HG03521 (cell line): ENCODE results near the gene ARID2.

Experiments used
- ATAC-seq: cut with Tn5 transposase; IDR thresholded peaks from one replicate; pipeline ENCODE4 v1.9.1; 2021; ENCODE audit warnings: mild to moderate bottlenecking, moderate library complexity; ENCODE audit not compliant: unreplicated experiment

Gene ARID2, protein sequence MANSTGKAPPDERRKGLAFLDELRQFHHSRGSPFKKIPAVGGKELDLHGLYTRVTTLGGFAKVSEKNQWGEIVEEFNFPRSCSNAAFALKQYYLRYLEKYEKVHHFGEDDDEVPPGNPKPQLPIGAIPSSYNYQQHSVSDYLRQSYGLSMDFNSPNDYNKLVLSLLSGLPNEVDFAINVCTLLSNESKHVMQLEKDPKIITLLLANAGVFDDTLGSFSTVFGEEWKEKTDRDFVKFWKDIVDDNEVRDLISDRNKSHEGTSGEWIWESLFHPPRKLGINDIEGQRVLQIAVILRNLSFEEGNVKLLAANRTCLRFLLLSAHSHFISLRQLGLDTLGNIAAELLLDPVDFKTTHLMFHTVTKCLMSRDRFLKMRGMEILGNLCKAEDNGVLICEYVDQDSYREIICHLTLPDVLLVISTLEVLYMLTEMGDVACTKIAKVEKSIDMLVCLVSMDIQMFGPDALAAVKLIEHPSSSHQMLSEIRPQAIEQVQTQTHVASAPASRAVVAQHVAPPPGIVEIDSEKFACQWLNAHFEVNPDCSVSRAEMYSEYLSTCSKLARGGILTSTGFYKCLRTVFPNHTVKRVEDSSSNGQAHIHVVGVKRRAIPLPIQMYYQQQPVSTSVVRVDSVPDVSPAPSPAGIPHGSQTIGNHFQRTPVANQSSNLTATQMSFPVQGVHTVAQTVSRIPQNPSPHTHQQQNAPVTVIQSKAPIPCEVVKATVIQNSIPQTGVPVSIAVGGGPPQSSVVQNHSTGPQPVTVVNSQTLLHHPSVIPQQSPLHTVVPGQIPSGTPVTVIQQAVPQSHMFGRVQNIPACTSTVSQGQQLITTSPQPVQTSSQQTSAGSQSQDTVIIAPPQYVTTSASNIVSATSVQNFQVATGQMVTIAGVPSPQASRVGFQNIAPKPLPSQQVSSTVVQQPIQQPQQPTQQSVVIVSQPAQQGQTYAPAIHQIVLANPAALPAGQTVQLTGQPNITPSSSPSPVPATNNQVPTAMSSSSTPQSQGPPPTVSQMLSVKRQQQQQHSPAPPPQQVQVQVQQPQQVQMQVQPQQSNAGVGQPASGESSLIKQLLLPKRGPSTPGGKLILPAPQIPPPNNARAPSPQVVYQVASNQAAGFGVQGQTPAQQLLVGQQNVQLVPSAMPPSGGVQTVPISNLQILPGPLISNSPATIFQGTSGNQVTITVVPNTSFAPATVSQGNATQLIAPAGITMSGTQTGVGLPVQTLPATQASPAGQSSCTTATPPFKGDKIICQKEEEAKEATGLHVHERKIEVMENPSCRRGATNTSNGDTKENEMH (N-terminal part only)

DNA sequence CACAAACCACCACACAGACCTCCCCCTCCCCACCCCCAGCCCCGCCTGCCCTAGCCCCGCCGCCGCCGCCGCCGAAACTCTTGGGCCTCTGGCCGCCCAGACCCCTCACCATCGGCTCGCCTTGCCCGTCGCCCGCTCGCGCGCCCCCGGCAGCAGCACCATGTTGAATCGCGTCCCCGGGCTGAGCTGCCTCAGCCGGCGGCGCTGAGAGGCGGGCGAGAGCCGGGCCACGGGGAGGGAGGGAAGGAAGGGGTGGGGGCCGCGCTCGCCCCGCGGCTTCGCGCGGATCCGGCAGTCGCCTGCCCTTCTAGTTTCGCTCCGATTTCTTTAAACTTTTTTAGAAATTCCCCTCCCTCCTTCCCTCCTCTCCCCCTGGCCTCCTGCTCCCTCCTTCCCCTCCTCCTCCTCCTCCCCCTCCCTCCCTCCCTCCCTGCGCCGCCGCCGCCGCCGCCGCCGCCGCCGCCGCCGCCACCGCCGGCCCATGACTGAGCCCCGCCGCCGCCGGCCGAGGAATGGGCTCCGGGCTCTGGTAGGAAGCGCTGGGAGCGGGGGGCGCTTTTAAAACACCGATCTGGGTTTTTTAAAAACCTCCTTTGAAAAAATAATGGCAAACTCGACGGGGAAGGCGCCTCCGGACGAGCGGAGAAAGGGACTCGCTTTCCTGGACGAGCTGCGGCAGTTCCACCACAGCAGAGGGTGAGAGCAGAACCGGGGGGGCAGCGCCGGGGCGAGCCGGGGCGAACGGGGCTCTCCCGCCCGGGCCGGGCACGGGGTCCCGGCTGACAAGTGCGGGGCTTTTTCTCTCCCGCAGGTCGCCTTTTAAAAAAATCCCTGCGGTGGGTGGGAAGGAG lies at the start of gene ARID2:
Gene ARID2 (plus strand): TSS at position 474 of the 851 bp plus-strand sequence. CDS start 131 bp downstream, at position 605.
- peak; percentile 8 for ATAC-seq

DNA sequence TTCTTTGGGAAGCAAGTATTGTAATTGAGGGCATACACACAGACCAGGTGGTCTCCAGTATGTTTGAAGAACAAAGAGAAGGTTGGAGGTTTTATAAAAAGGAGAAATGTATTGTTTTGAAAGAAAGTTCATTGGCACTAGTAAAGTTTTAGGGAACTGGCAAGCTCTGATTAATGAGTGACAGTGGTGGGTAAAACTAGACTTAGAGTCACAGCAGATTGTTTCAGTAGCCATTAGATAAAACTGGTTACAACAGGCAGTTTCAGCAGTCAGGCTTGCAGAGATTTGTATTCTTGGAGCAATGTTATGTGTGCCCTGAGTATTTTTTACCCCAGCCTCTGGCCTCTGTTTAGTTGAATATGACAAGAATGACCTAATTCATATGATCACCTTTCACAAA lies 49.1 kb upstream of the ARID2 start:
- no peak for ATAC-seq

DNA sequence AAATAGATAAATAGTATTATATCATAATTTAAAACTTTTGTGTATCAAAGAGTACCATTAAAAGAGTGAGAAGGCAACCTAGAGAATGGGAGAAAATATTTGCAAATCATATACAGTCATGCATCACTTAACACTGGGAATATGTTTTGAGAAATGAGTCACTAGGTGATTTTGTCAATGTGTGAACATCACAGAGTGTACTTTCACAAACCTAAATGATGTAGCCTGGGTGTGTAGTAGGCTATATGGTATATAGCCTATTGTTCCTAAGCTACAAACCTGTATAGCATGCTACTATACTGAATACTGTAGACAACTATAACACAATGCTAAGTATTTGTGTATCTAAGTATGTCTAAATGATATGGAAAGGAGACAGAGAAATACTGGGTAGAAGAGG lies 48.0 kb upstream of the ARID2 start:
- no peak for ATAC-seq

DNA sequence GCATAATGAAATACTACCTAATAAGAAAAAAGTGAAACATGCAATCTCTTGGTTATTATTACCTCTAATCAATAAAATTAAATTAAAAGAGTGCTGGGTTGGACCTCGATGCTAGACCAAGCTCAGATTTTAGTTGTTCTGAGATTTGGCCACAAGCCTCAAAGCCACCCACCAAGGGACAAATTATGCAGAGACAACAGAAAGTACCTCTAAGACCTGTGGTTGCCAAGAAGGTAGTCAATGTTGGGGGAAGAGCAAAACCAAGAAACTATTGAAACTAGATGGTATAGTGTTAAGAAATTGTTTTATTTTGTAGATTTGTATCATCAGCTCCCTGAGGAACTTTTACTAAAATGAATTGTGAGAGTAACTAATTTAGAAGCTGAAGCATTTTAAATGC lies 43.8 kb upstream of the ARID2 start:
- ATAC-seq: no peak

DNA sequence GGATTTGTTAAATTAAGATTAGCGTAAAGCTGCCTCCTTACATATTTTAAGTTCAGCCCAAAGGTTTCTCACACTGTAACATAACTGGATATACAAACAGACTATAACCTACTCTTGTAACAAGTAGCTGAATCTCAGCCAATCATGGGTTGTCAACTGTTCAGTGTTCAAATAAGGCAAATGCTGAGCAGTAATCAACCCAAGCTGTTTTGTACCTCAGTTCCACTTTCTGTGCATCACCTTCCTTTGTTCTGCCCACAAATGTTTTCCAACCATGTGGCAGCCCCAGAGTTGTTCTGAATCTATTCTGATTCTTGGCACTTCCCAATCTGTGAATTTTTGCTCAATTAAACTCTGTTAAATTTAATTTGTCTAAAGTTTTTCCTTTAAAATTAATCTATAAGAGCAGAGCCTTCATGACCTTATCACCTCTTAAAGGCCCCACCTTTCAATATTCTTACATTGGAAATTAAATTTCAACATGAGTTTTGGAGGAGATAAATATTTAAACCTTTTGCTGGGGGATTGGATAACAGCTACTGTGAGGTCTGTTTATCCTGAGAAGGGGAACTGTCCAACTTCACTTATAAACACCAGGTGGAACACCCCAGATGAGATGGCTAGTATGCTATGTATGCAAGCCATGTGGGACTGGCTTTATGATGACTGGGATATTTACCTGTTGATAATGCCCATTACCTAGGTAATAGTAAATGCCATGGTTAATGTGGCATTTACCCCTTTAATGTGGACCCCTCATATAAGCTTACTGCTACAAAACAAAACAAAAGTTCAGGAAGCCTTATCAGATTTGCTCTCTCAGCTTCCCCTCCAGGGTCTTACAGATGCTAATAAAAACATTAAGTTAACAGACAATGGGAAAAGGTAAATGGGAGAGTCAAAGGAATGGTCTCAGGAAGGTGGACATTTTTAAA lies 42.2 kb upstream of the ARID2 start:
- ATAC-seq: no peak

DNA sequence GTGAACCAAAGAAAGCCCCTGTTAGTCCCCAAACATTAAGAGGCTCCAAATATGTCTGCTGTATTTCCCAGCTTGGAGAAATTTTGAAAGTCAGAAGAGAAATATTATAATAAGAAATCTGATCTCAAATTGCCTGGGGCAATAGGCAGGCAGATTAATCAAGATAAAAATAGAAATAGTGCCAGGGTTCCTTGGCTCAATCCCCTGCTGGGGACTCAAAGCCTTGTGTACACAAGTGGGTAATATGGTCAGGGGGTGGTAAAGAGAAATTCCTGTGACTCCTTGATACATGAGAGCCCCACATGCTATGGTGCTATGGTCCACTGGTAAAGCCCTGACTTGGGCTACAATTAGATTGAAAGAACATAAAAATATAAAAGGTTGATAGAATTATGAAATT lies 41.3 kb upstream of the ARID2 start:
- no peak for ATAC-seq

DNA sequence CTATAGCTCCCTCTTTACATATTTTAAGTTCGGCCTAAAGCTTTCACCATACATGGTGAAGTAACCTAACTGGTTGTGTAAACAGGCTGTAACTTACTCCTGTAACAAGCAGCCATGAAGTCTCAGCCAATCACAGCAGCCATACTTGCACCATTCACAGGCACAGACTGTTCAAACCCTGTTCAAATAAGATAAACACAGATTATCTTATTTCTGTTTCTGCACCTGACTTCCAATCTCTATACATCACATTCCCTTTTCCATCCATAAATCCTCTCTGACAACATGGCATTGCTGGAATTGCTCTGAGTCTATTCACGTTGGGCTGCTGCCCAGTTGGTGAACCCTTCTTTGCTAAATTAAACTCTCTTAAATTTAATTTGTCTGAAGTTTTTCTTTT lies 34.5 kb upstream of the ARID2 start:
- no peak for ATAC-seq

DNA sequence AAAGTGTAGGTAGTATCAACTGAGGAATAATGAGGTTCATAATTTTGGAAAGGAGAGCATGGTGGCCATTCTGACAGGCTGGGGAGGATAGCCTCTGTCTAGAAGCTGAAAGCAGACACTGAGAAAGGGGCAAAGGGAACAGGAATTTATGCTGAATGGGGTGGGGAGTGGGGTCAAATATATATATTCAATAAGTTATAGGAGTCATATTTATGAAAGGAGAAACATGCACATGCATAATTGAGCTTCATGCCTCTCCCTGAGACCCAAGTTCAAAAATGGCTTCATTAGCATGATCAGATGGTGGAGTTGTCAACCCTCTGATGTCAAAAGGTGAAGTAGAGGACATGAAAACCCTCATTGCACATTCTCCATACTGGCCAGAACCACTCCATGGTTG lies 33.9 kb upstream of the ARID2 start:
- no peak for ATAC-seq

DNA sequence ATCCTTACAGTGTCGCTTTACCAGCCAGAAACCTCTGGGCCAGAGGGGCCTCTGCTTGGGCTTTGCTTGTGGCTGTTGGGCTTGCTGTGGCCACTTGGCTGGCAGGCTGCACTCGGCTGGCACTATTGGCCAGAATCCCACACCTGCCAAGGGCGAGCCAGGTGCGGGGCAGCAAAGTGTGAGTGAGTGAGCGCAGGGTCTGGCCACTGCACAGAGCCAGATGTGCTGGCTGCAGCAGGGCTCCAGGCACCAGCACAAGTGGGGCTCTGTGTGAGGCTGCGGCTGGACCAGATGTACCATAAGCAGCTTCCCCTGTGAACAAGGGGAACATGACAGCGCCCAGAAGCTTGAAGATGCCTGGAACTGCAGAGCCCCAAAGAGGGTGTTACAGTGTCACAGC lies 33.5 kb upstream of the ARID2 start:
- ATAC-seq: no peak

DNA sequence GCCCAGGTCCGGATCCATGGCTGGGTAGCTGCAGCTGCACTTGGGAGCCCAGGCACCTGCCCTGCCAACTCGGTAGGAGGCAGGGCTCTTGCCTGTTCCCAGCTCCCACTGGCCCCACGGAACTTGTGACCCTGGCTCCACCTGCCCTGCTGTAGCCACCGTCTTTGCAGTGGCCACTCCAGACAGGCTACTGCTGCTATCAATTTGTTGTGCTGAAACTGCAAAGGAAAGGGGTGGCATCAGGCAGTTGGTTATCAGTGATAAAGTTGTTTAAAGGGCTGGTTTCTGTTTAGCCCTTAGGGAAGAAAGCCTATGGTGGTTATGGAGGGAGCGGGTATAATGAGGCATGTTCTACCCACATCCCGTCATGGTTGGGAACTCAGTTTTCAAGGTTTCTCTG lies 32.1 kb upstream of the ARID2 start:
- ATAC-seq: no peak

DNA sequence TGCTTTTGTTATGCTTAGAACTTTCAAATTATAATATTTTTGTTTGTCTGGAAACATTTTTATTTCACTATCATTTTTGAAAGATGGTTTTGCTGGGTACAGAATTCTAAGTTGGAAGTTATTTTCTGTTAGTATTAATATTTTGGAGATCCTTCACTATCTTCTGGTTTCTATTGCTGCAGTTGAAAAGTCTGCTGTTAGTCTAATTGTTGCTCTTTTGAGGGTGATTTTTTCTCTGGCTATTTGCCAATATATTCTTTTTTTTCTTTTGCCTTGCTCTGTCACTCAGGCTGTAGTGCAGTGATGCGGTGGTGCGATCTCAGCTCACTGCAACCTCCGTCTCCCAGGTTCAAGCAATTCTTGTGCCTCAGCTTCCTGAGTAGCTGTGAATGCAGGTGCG lies 28.2 kb upstream of the ARID2 start:
- no peak for ATAC-seq

DNA sequence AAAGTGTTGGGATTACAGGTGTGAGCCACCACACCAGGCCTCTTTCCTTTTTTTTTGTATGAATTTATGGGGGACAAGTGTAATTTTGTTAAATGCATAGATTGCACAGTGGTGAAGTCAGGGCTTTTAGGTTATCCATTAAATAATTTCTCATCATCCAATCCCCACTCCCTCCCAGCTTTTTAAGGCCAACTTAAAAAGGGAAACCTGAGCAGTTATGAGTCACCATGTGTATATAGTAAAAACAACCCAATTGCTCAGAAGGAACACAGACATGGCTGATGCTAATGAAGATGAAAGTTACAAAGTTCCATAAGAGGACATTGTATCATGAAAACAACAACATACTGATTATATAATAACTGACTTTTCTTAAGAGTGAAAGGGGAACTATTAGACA lies 25.6 kb upstream of the ARID2 start:
- no peak for ATAC-seq

DNA sequence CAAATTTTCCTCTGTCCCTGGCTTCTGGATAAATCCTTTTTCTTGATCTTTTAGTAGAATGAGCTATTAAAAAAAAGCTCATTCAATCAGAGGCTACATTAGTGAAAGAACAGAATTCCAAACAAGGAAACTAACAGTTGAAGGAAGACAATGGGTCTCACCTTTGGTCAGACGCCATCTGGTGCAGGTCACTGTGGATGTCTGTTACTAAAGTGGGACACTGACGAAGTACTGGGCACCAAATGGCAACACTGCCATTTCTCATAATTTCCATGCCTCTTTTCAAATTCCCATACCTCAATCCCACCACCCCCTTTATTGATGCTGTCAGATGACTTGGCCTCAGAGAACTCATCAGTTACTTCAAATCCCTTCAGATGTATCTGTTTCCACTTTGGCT lies 24.5 kb upstream of the ARID2 start:
- no peak for ATAC-seq

DNA sequence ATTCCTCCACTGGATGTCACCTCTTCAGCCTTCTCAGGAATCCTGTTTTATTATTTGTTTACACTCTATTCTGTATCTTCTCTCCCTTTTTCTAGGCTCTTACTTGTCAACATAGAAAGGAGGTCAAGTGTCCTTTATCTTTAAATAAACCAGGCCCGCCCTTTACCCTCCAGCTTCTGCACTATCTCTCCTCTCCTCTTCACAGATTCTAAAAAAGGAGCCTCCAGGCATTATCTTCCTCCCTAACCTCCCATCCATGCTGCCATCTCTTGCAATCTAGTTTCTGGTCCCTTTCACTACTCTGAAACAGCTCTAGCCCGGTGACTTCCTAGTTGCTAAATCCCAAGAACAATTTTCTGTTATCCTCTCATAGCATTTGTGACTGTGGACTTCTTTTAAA lies 24.1 kb upstream of the ARID2 start:
- ATAC-seq: no peak

DNA sequence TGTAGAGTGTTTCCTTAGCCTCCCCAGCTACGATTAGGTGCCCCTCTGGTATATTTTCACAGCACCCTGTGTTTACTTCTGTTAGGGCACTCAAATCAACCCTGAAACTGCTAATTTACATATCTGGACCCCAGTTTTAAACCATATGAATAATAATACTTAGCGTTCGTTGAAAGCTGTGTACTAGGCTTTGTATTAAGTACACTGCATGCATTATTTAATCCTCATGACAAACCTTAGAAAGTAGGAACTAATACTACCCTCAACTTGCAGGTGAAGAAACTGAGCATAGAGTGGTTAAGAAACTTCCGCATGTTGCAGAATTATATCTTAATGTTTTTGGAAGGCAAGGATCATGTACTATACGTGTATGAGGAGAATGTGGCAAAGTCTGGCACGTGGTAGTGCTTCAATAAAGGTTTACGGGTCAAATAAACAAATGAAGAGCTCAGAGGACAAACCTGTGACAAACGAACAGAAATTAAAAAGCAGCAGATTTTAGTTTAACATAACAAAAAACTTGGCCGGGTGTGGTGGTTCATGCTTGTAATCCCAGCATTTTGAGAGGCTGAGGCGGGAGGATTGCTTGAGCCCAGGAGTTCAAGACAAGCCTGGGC lies 22.2 kb upstream of the ARID2 start:
- ATAC-seq: no peak

DNA sequence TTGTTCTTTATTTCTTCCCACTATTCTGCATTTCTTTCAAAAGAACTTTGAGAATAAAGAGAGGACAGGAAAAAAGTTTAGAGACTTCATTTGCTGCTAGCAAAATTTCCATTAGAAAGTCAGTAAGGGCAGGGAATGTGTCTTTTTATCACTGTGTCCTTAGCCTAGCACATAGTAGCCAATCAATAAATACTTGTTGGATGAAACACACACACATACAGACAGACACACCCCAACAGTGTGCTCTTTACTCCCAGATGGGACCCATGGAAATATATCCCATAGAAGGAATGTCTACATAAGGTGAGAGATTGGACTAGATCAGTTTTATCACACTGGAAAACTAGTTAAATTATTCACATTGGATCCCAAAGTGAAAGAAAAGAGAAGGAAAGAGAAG lies 21.1 kb upstream of the ARID2 start:
- ATAC-seq: no peak

DNA sequence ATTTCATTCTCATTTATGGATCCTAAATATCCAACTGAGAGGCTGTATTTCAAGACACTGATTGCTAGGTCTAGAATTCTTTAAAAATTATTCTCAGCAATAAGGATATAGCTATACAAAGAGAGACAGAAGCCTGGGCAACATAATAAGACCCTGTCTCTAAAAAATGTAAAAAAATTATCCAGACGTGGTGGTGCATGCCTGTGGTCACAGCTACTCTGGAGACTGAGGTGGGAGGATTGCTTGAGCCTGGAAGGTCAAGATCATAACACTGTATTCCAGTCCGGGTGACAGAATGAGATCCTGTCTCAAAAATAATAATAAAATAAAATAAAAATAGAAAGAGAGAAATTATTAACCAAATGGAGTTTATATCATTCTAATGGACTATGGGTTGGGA lies 20.6 kb upstream of the ARID2 start:
- ATAC-seq: no peak

DNA sequence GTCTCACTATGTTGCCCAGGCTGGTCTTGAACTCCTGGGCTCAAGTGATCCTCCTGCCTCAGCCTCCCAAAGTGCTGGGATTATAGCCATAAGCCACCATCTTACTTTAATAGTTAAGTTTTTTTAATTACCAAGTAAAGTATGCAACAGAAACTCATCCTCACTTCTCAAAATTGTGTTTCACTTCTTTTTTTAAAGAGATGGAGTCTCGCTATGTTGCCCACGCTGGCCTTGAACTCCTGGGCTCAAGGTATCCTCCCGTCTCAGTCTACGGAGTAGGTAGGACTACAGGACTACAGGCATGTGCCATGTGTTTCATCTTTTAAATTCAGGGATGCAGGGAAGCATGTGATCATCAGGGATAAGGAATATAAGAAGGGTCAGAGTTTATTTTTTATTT lies 17.2 kb upstream of the ARID2 start:
- no peak for ATAC-seq

DNA sequence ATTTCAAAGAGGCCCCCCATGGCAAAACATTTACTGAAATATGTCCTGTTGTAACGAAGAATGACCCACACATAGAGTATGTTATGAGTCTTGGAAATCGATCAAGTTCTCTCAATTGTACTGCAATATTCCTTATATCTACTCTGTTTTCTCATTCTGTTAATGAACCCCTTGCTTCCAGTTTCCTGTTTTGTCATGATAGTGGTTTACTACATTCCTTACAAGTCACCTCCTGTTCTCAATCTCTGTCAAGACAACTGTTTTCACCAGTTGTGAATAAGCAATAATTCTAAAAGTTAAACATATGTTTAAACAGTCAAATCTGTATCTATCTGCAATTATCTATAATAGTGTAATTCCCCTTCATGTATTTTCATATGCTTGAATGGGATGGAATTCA lies 16.4 kb upstream of the ARID2 start:
- ATAC-seq: no peak
